Right lobe of liver (tissue), 4 donors: ENCODE results near the gene TNFRSF19.

Experiments used
- POLR2A ChIP-seq: fragments of 450-650 bp; IDR thresholded peaks from one replicate; pipeline ENCODE4 v1.6.1; 2017; ENCODE audit warnings: antibody characterized with exemption, mild to moderate bottlenecking
- TF ChIP-seq, protein P1 (sequence below), 4 donors: fragments of 200-600 bp in 3 of 4; fragments of 450-650 bp in 1 of 4; IDR thresholded peaks; one replicate each; pipeline versions ENCODE4 v1.5.1 to v1.8.0; 2016 to 2022; ENCODE audit warnings: antibody characterized with exemption in 4 of 4, mild to moderate bottlenecking in 2 of 4
- donor health status: DM: no; HTN: no; CAD: no.
- donor health status: DM: no; HTN: no; CAD: no.
- donor health status: DM: no; HTN: yes; CAD: no.

- no peak for TF ChIP-seq POLR2A
- TF ChIP-seq, protein P1, sequence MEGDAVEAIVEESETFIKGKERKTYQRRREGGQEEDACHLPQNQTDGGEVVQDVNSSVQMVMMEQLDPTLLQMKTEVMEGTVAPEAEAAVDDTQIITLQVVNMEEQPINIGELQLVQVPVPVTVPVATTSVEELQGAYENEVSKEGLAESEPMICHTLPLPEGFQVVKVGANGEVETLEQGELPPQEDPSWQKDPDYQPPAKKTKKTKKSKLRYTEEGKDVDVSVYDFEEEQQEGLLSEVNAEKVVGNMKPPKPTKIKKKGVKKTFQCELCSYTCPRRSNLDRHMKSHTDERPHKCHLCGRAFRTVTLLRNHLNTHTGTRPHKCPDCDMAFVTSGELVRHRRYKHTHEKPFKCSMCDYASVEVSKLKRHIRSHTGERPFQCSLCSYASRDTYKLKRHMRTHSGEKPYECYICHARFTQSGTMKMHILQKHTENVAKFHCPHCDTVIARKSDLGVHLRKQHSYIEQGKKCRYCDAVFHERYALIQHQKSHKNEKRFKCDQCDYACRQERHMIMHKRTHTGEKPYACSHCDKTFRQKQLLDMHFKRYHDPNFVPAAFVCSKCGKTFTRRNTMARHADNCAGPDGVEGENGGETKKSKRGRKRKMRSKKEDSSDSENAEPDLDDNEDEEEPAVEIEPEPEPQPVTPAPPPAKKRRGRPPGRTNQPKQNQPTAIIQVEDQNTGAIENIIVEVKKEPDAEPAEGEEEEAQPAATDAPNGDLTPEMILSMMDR (IDR thresholded peaks at IDR 0.05) = no peak
Observed at GRCh38 chr13:23715092-23715761, 145.0 kb downstream of the TNFRSF19 start.
